Lung (tissue), 12 donors: Measurements from ENCODE around the gene CEP85. TPM values are rescaled to one million over a fixed set of nuclear protein-coding genes. Genes with fewer than 3 reads are reported as not detected.

Experiments
- ATAC-seq: fragments of 200-7000 bp; cut with Tn5 transposase; one replicate; pipeline ENCODE4 v1.9.1; 2020; ENCODE audit warnings: moderate number of reproducible peaks; ENCODE audit not compliant: insufficient read depth, low FRiP score
- DNase-seq, 3 donors: peaks; one replicate each; pipeline ENCODE4 v3.0.0-alpha.2; 2013 to 2017
- H3K27ac ChIP-seq, 2 donors: one replicate each; pipeline ENCODE4 v1.5.1; 2013; ENCODE audit warnings: mild to moderate bottlenecking in 2 of 2, moderate library complexity in 2 of 2, control low read depth in 1 of 2, inconsistent platforms in 1 of 2, low read depth in 1 of 2, low read length in 1 of 2
- H3K27me3 ChIP-seq, 3 donors: one replicate each; pipeline ENCODE4 v1.5.1; 2013; ENCODE audit warnings: low read length in 2 of 3; ENCODE audit not compliant: control insufficient read depth in 3 of 3, insufficient read depth in 3 of 3
- H3K36me3 ChIP-seq, 4 donors: one replicate each; pipeline ENCODE4 v1.5.1; 2013; ENCODE audit warnings: low read length in 4 of 4, mild to moderate bottlenecking in 1 of 4, moderate library complexity in 1 of 4; ENCODE audit not compliant: control insufficient read depth in 4 of 4, insufficient read depth in 4 of 4
- H3K4me1 ChIP-seq, 5 donors: one replicate each; pipeline ENCODE4 v1.5.1; 2013; ENCODE audit warnings: low read length in 5 of 5, mild to moderate bottlenecking in 2 of 5, moderate library complexity in 1 of 5; ENCODE audit not compliant: control insufficient read depth in 5 of 5, insufficient read depth in 5 of 5
- H3K4me3 ChIP-seq: one replicate; pipeline ENCODE4 v1.5.1; 2013; ENCODE audit warnings: mild to moderate bottlenecking, control low read depth, moderate library complexity
- H3K9ac ChIP-seq, 2 donors: one replicate each; pipeline ENCODE4 v1.5.1; 2013; ENCODE audit warnings: low read length in 2 of 2, control low read depth in 1 of 2; ENCODE audit not compliant: insufficient read depth in 1 of 2
- H3K9me3 ChIP-seq, 4 donors: one replicate each; pipeline ENCODE4 v1.5.1; 2013; ENCODE audit warnings: low read length in 3 of 4, mild to moderate bottlenecking in 1 of 4, moderate library complexity in 1 of 4; ENCODE audit not compliant: control insufficient read depth in 4 of 4, insufficient read depth in 3 of 4
- WGBS, 2 donors: extraction: QIAGEN DNeasy Blood & Tissue Kit; methylation state at CpG; one replicate each; pipeline ENCODE4 v1.1.7; 2013; 5-methylcytosine and 5-hydroxymethylcytosine counted together
- polyA plus RNA-seq, 2 donors: library from polyadenylated mRNA; stranded (reverse); fragments of 200-250 nt; gene quantifications; one replicate each; pipeline ENCODE4 v1.2.1, GENCODE V29; 2013
- total RNA-seq, 2 donors: library from RNA; depleted of rRNA in 1 of 2; stranded (reverse); fragments of >200 nt in 1 of 2; gene quantifications; one replicate each; pipeline ENCODE4 v1.2.1, GENCODE V29; 2014 to 2021
- TF ChIP-seq, protein P1 (sequence below): IDR thresholded peaks from 2 replicates; pipeline ENCODE4 v1.5.1; 2012; ENCODE audit warnings: mild to moderate bottlenecking; ENCODE audit errors: control extremely low read depth, extremely low read depth
- donor health status: control.
- donor health status: control.
- donor health status: Bipolar disorder and iron deficiency.
- donor health status: healthy.
- donor health status: DM: yes; HTN: yes; CAD: no.

Gene CEP85
- total and polyA plus RNA-seq, 4 donors = 5.4 to 10.8 (median 7.8) TPM

DNA sequence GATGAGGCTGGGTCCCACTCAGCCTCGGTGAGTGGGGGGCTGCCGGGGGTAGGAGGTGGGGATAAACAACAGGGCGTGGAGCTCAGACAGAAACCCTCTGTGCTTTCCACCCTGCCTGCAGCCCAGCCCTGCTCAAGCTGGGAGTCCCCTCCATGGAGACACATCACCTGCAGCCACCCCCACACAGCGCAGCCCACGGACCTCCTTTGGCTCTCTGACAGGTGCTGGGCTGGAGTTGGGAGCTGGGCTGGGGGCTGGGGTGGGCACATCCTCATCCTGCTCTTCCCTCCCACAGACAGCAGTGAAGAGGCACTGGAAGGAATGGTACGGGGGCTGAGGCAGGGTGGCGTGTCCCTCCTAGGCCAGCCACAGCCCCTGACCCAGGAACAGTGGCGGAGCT is 45.5 kb upstream of the CEP85 start:
- TF ChIP-seq, protein P1, sequence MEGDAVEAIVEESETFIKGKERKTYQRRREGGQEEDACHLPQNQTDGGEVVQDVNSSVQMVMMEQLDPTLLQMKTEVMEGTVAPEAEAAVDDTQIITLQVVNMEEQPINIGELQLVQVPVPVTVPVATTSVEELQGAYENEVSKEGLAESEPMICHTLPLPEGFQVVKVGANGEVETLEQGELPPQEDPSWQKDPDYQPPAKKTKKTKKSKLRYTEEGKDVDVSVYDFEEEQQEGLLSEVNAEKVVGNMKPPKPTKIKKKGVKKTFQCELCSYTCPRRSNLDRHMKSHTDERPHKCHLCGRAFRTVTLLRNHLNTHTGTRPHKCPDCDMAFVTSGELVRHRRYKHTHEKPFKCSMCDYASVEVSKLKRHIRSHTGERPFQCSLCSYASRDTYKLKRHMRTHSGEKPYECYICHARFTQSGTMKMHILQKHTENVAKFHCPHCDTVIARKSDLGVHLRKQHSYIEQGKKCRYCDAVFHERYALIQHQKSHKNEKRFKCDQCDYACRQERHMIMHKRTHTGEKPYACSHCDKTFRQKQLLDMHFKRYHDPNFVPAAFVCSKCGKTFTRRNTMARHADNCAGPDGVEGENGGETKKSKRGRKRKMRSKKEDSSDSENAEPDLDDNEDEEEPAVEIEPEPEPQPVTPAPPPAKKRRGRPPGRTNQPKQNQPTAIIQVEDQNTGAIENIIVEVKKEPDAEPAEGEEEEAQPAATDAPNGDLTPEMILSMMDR = no peak
- Histone ChIP-seq H3K4me3 (no peak overlapping the region), H3K27me3 (no peaks in the 10 kb centered on the region), H3K4me1 (no peaks in the 10 kb centered on the region), H3K27ac (no peak overlapping the region), H3K9me3 (no peaks in the 10 kb centered on the region), H3K36me3 (peaks cover 0 to 10% (median 0%) of the 10 kb centered on the region in 4 donors), H3K9ac (no peak overlapping the region)
- 95 to 96% methylated on average over 8 of the region's 8 CpGs for WGBS, 2 donors
- ATAC-seq = no peak
- DNase-seq = no peak

DNA sequence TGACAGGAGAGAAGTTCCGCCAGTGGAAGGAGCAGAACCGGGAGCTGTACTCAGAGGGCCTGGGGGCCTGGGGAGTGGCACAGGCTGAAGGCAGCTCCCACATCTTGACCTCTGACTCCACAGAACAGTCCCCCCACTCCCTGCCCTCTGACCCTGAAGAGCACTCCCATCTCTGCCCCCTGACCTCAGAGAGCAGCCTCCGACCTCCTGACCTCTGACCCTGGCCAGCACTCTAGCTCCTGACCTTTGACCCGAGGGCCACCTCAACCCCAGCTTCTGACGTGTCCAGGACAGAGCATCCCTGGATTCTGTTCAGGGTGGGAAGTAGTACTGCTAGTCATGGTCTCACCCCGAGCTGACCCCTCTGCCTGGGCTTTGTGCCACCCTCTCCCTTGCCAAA is 44.7 kb upstream of the CEP85 start:
- WGBS, 2 donors = 84 to 91% methylated on average over 6 of the region's 6 CpGs
- H3K4me1 ChIP-seq = no peaks in the 10 kb centered on the region
- H3K27me3 ChIP-seq = no peaks in the 10 kb centered on the region
- H3K4me3 ChIP-seq = no peak overlapping the region
- ATAC-seq (no peak), DNase-seq (no peak)
- H3K36me3 ChIP-seq = peaks cover 0 to 5% (median 0%) of the 10 kb centered on the region in 4 donors
- no peak overlapping the region for H3K27ac ChIP-seq
- no peaks in the 10 kb centered on the region for H3K9me3 ChIP-seq
- no peak overlapping the region for H3K9ac ChIP-seq
- TF ChIP-seq, protein P1 = no peak

DNA sequence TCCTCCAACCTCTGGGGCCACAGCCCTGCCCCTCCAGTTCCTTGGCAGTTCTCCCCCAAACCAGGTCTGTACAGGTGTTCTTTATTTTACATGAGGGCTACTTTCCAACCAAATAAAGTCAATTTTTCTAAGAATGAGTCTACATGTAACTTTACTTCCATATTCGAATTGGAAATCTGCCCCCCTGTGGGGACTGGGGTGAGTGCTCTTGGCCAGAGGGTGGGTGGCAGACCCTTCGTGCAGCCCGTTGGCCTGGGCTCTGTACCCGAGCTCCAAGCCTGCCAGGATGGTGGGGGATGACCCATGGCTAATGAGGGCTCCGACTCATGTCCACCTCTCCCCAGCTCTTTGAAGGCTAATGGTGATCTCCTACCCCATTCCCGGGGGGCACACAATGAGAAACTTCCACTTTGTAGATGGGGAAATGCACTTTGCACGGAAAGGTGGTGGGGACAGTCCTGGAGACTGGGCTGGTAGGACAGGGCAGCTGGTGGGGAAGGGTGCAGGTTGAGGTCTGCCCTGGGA is 44.2 kb upstream of the CEP85 start:
- ATAC-seq (no peak), DNase-seq (no peak)
- 85 to 91% methylated on average over 7 of the region's 7 CpGs for WGBS, 2 donors
- TF ChIP-seq, protein P1 = no peak
- Histone ChIP-seq H3K27ac (no peak overlapping the region), H3K9me3 (no peaks in the 10 kb centered on the region), H3K36me3 (peaks cover 0 to 4% (median 0%) of the 10 kb centered on the region in 4 donors), H3K4me3 (no peak overlapping the region), H3K9ac (no peak overlapping the region), H3K4me1 (no peaks in the 10 kb centered on the region), H3K27me3 (no peaks in the 10 kb centered on the region)
